HEK293 (cell line): ENCODE measurements around the gene SNRPD3.

ENCODE experiments used
- CTCF ChIP-seq: fragments of 450-650 bp; formaldehyde crosslinking; IDR thresholded peaks from 2 replicates; pipeline ENCODE4 v1.5.1; 2016; ENCODE audit warnings: missing biosample characterization, missing genetic modification characterization
- ELK4 ChIP-seq: IDR thresholded peaks from 2 replicates; pipeline ENCODE4 v1.6.1; 2011; ENCODE audit warnings: mild to moderate bottlenecking, low read depth, low read length, borderline replicate concordance
- REPIN1 ChIP-seq: fragments of 450-650 bp; formaldehyde crosslinking; IDR thresholded peaks from 2 replicates; pipeline ENCODE4 v1.5.1; 2017; ENCODE audit warnings: missing biosample characterization, missing genetic modification characterization, low read depth
- TCF7L2 ChIP-seq: IDR thresholded peaks from 2 replicates; pipeline ENCODE4 v1.6.1; 2011; ENCODE audit warnings: low read depth, mild to moderate bottlenecking, inconsistent platforms, low read length, moderate library complexity, borderline replicate concordance
- ZNF184 ChIP-seq: fragments of 450-650 bp; IDR thresholded peaks from 2 replicates; pipeline ENCODE4 v1.5.1; 2018; ENCODE audit warnings: missing biosample characterization, mild to moderate bottlenecking, missing genetic modification characterization
- ZNF768 ChIP-seq: fragments of 450-650 bp; formaldehyde crosslinking; IDR thresholded peaks from 2 replicates; pipeline ENCODE4 v1.5.1; 2018; ENCODE audit warnings: missing biosample characterization, mild to moderate bottlenecking, missing genetic modification characterization
- ZNF776 ChIP-seq: fragments of 450-650 bp; formaldehyde crosslinking; IDR thresholded peaks from 2 replicates; pipeline ENCODE4 v1.5.0; 2017; ENCODE audit warnings: missing biosample characterization, missing genetic modification characterization, borderline replicate concordance

GRCh38 chr22:24585461-24585860 is 29.7 kb downstream of the SNRPD3 start:
- no peak for TF ChIP-seq TCF7L2
- no peak for TF ChIP-seq ELK4
- TF ChIP-seq ZNF776: no peak
- no peak for TF ChIP-seq CTCF (tag by site-specific recombination)
- TF ChIP-seq ZNF184 (tag by site-specific recombination): no peak
- TF ChIP-seq REPIN1 (tag by site-specific recombination): no peak
- no peak for TF ChIP-seq ZNF768 (tag by site-specific recombination)
